K562 (cell line): ENCODE data around the gene MAD2L1BP. TPM values are rescaled to one million over a fixed set of nuclear protein-coding genes. Genes with fewer than 3 reads are reported as not detected.
A peak's percentile ranks its signal among the peaks of the same experiment; 100 is the strongest.

Experiments used
- ATAC-seq: fragments of 200-7000 bp; cut with Tn5 transposase; 3 replicates; pipeline ENCODE4 v1.9.1; 2020; ENCODE audit warnings: moderate library complexity
- BruUV-seq: library from RNA; stranded (reverse); fragments of 400-500 nt; replicated peaks from 2 replicates; lab custom pipeline; 2021; lab: Mats Ljungman, UMichigan
- CTCF ChIA-PET: fragments of 300-600 bp; formaldehyde crosslinking; extraction: SDS; loops from one replicate; lab custom pipeline; 2021; ENCODE audit warnings: low intra/inter-chr PET ratio; lab: Yijun Ruan, JAX
- POLR2A ChIA-PET: fragments of 300-600, 350-650 bp; sonication (Branson Sonifier 250); formaldehyde crosslinking; extraction: SDS; loops from one replicate; lab custom pipeline; 2021; ENCODE audit warnings: antibody characterized with exemption, inconsistent platforms; lab: Yijun Ruan, JAX
- DNase-seq, 4 experiments: peaks; one replicate each; pipeline versions ENCODE4 v3.0.0 to v3.0.0-alpha.2; 2011 to 2018; ENCODE audit warnings: low spot score in 3 of 4, mixed read lengths in 3 of 4; ENCODE audit errors: extremely low read depth in 1 of 4
- FAIRE-seq: peaks from 2 replicates; lab custom pipeline; 2011; peaks lifted over from hg19 to GRCh38; lab: Jason Lieb, UNC
- H2AFZ ChIP-seq: 2 replicates; pipeline ENCODE4 v1.6.0; 2011; ENCODE audit warnings: low read depth, low read length, control low read depth, inconsistent platforms
- H3K27ac ChIP-seq: fragments of 200-600 bp; 3 replicates; pipeline ENCODE4 v1.8.0; 2011; ENCODE audit warnings: low read depth, mild to moderate bottlenecking, control low read depth, inconsistent platforms, low read length, moderate library complexity, mixed read lengths; ENCODE audit errors: extremely low read depth
- H3K27me3 ChIP-seq, 2 experiments: fragments of 300-600 bp in 1 of 2; 2 replicates in 1 of 2; 3 replicates in 1 of 2; pipeline versions ENCODE4 v1.6.0 to v1.8.0; 2011; ENCODE audit warnings: inconsistent platforms in 2 of 2, low read length in 2 of 2, mild to moderate bottlenecking in 1 of 2, mixed read lengths in 1 of 2, moderate library complexity in 1 of 2; ENCODE audit not compliant: control insufficient read depth in 2 of 2, insufficient read depth in 2 of 2
- H3K36me3 ChIP-seq: fragments of 300-600 bp; 3 replicates; pipeline ENCODE4 v1.8.0; 2011; ENCODE audit warnings: mild to moderate bottlenecking, low read length, inconsistent platforms; ENCODE audit not compliant: control insufficient read depth, insufficient read depth
- H3K4me1 ChIP-seq, 2 experiments: fragments of 200-600 bp in 1 of 2; replicated peaks in 1 of 2; 2 replicates in 1 of 2; 3 replicates in 1 of 2; pipeline versions ENCODE4 v1.5.1 to v1.8.0; 2011; ENCODE audit warnings: inconsistent platforms in 2 of 2, low read length in 2 of 2, mild to moderate bottlenecking in 1 of 2, mixed read lengths in 1 of 2, moderate library complexity in 1 of 2; ENCODE audit not compliant: control insufficient read depth in 2 of 2, insufficient read depth in 2 of 2
- H3K4me2 ChIP-seq: 2 replicates; pipeline ENCODE4 v1.6.1; 2011; ENCODE audit warnings: low read length, control low read depth, inconsistent platforms, mixed read lengths; ENCODE audit not compliant: insufficient read depth
- H3K4me3 ChIP-seq: fragments of 200-600 bp; sonication (generic), shearing (Covaris generic); 2 replicates; pipeline ENCODE4 v1.5.1; 2016; ENCODE audit warnings: control low read depth, inconsistent platforms
- H3K79me2 ChIP-seq: fragments of 200-600 bp; 3 replicates; pipeline ENCODE4 v1.8.0; 2011; ENCODE audit warnings: low read length, inconsistent platforms; ENCODE audit not compliant: control insufficient read depth, insufficient read depth
- H3K9ac ChIP-seq, 2 experiments: 2 replicates each; pipeline versions ENCODE4 v1.6.0 to v1.6.1; 2011; ENCODE audit warnings: low read depth in 2 of 2, low read length in 2 of 2, control low read depth in 1 of 2, inconsistent platforms in 1 of 2, mild to moderate bottlenecking in 1 of 2, mixed read lengths in 1 of 2; ENCODE audit not compliant: insufficient read depth in 1 of 2
- H3K9me1 ChIP-seq: one replicate; pipeline ENCODE4 v1.6.0; 2011; ENCODE audit warnings: inconsistent platforms, mild to moderate bottlenecking, low read length, moderate library complexity; ENCODE audit not compliant: control insufficient read depth, insufficient read depth
- H3K9me3 ChIP-seq: replicated peaks from 2 replicates; pipeline ENCODE4 v1.5.1; 2011; ENCODE audit warnings: low read depth, low read length, inconsistent platforms; ENCODE audit not compliant: control insufficient read depth, insufficient read depth
- H4K20me1 ChIP-seq: replicated peaks from 2 replicates; pipeline ENCODE4 v1.6.1; 2011; ENCODE audit warnings: low read length, inconsistent platforms, mixed read lengths; ENCODE audit not compliant: control insufficient read depth, insufficient read depth
- ELF1 ChIP-seq: fragments of 200-800 bp; sonication (Bioruptor generic); IDR thresholded peaks from 2 replicates; pipeline ENCODE4 v1.6.1; 2016; ENCODE audit warnings: missing genetic modification characterization, missing compliant biosample characterization
- FOXK1 ChIP-seq: sonication (generic); formaldehyde crosslinking; IDR thresholded peaks from 2 replicates; pipeline ENCODE4 v1.8.0; 2022; ENCODE audit warnings: missing genetic modification reagents, mild to moderate bottlenecking, borderline replicate concordance
- GATA2 ChIP-seq: sonication (generic); formaldehyde crosslinking; IDR thresholded peaks from 2 replicates; pipeline ENCODE4 v1.4.0; 2020; ENCODE audit warnings: mild to moderate bottlenecking, missing genetic modification reagents
- NCOA1 ChIP-seq: fragments of 450-650 bp; IDR thresholded peaks from 2 replicates; pipeline ENCODE4 v1.6.1; 2016; ENCODE audit warnings: low read depth
- SOX6 ChIP-seq: fragments of 450-650 bp; IDR thresholded peaks from 2 replicates; pipeline ENCODE4 v1.6.1; 2014; ENCODE audit warnings: mild to moderate bottlenecking
- WGBS: fragments of 100-300 bp; shearing (Covaris generic); methylation state at CpG from one replicate; pipeline ENCODE4 v1.1.6; 2016; ENCODE audit warnings: low coverage, mixed read lengths; ENCODE audit not compliant: insufficient coverage; ENCODE audit errors: missing lambda C conversion rate; 5-methylcytosine and 5-hydroxymethylcytosine counted together
- in situ Hi-C: fragments of 300-500 bp; cut with MboI; formaldehyde crosslinking; loops from 4 replicates; pipeline ENCODE4 v1.15.0; 2018; ENCODE audit warnings: inconsistent platforms, mixed read lengths
- intact Hi-C: fragments of 100-400 bp; cut with micrococcal nuclease; formaldehyde crosslinking; loops from 2 replicates; pipeline ENCODE4 v1.14.2; 2022
- polyA plus RNA-seq, 8 experiments: library from polyadenylated mRNA; depleted of rRNA in 4 of 8; stranded (reverse) in 5 of 8; unstranded in 3 of 8; fragments of >200 nt; fragmentation: Nextera tagmentation in 2 of 8; fragmentation: Illumina TruSeq in 1 of 8; extraction: Ambion mirVana in 2 of 8; extraction: Trizol in 1 of 8; gene quantifications; 2 replicates each; pipeline versions ENCODE4 v1.2.1 to v1.2.3, GENCODE V29; 2011 to 2014; ENCODE audit warnings: inconsistent platforms in 1 of 8, missing spikeins in 1 of 8
- total RNA-seq, 7 experiments: library from RNA; depleted of rRNA in 6 of 7; stranded (reverse); fragments of >200 nt in 6 of 7; fragmentation: Illumina TruSeq in 2 of 7; extraction: Trizol in 2 of 7; gene quantifications; 2 replicates each; pipeline versions ENCODE4 v1.2.1 to v1.2.3, GENCODE V29; 2011 to 2021; ENCODE audit warnings: low replicate concordance in 1 of 7
- TF ChIP-seq, protein P1 (sequence below): fragments of 450-650 bp; IDR thresholded peaks from 2 replicates; pipeline ENCODE4 v1.6.1; 2018; ENCODE audit not compliant: partially characterized antibody
- TF ChIP-seq, protein P2 (sequence below), 2 experiments: IDR thresholded peaks in 1 of 2; conservative IDR thresholded peaks in 1 of 2; 2 replicates each; pipeline ENCODE4 v1.6.1; 2016; ENCODE audit warnings: low read depth in 2 of 2, mild to moderate bottlenecking in 1 of 2, missing compliant biosample characterization in 1 of 2, missing genetic modification characterization in 1 of 2, moderate library complexity in 1 of 2

Gene MAD2L1BP
- total and polyA plus RNA-seq, 9 of the 15 experiments (the other 6 are each of a cell fraction or from before 2014, with no cell fraction given), result 69.7 to 321 (median 111) TPM

- Histone ChIP-seq H3K27ac (no peak overlapping the region), H3K4me1 (peaks cover 4 to 38% of the 10 kb centered on the region in 2 experiments; a peak in 3 of 5 replicates), H3K4me2 (peak overlapping the region; percentile 2; the same call in 1 of the 2 replicates), H3K9me3 (no peaks in the 10 kb centered on the region), H4K20me1 (peaks cover 21% of the 10 kb centered on the region), H3K27me3 (no peaks in the 10 kb centered on the region), H3K36me3 (peaks cover 82% of the 10 kb centered on the region), H2AFZ (no peak overlapping the region), H3K79me2 (peaks cover 75% of the 10 kb centered on the region), H3K4me3 (no peak overlapping the region), H3K9ac (no peak overlapping the region; a peak in 1 of 4 replicates), H3K9me1 (no peaks in the 10 kb centered on the region)
- BruUV-seq, result no TSS peak
- TF ChIP-seq GATA2, result peak; percentile 65; the same call in 1 of the 2 replicates
- TF ChIP-seq SOX6, result peak; percentile 86
- no peak for TF ChIP-seq NCOA1
- TF ChIP-seq ELF1 (tag), result no peak
- TF ChIP-seq FOXK1 (CRISPR knock-in tag), result 0 out of 2 replicates have a peak, but pooled peaks have one; percentile 55
- TF ChIP-seq, protein P1, sequence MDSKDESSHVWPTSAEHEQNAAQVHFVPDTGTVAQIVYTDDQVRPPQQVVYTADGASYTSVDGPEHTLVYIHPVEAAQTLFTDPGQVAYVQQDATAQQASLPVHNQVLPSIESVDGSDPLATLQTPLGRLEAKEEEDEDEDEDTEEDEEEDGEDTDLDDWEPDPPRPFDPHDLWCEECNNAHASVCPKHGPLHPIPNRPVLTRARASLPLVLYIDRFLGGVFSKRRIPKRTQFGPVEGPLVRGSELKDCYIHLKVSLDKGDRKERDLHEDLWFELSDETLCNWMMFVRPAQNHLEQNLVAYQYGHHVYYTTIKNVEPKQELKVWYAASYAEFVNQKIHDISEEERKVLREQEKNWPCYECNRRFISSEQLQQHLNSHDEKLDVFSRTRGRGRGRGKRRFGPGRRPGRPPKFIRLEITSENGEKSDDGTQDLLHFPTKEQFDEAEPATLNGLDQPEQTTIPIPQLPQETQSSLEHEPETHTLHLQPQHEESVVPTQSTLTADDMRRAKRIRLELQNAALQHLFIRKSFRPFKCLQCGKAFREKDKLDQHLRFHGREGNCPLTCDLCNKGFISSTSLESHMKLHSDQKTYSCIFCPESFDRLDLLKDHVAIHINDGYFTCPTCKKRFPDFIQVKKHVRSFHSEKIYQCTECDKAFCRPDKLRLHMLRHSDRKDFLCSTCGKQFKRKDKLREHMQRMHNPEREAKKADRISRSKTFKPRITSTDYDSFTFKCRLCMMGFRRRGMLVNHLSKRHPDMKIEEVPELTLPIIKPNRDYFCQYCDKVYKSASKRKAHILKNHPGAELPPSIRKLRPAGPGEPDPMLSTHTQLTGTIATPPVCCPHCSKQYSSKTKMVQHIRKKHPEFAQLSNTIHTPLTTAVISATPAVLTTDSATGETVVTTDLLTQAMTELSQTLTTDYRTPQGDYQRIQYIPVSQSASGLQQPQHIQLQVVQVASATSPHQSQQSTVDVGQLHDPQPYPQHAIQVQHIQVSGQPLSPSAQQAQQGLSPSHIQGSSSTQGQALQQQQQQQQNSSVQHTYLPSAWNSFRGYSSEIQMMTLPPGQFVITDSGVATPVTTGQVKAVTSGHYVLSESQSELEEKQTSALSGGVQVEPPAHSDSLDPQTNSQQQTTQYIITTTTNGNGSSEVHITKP, result peak; percentile 38
- TF ChIP-seq, protein P2, sequence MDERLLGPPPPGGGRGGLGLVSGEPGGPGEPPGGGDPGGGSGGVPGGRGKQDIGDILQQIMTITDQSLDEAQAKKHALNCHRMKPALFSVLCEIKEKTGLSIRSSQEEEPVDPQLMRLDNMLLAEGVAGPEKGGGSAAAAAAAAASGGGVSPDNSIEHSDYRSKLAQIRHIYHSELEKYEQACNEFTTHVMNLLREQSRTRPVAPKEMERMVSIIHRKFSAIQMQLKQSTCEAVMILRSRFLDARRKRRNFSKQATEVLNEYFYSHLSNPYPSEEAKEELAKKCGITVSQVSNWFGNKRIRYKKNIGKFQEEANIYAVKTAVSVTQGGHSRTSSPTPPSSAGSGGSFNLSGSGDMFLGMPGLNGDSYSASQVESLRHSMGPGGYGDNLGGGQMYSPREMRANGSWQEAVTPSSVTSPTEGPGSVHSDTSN (CRISPR knock-in tag; IDR thresholded peaks at IDR 0.05; ENCODE audit: low read depth), result no peak
- TF ChIP-seq, protein P2 (tag; conservative IDR thresholded peaks at IDR 0.05; ENCODE audit: low read depth), result peak; percentile 56
- intact Hi-C loops, result no loop called here
- ATAC-seq (no peak), DNase-seq (peak in 1 of 4 experiments; percentile 53), FAIRE-seq (no peak)
- CTCF ChIA-PET, result no interaction called here
- in situ Hi-C loops, result no loop called here
- 54% methylated on average over 8 of the region's 8 CpGs for WGBS
- POLR2A ChIA-PET, result interaction anchor here (0.6 to 3.2 kb wide), 7 partner anchors 10 to 634 kb away, joined by 3 to 15 read pairs (median 5); no protein-coding TSS in a partner anchor
These were observed 47.2 kb downstream of the MAD2L1BP start for GRCh38 chr6:43682724-43683429.
